Osteoblast (primary cell): ENCODE measurements around the gene RCAN2. TPM values are rescaled to one million over a fixed set of nuclear protein-coding genes. Genes with fewer than 3 reads are reported as not detected.

Source experiments
- DNase-seq: peaks from one replicate; pipeline ENCODE4 v3.0.0; 2011; ENCODE audit warnings: low spot score, mixed read lengths; ENCODE audit not compliant: insufficient read length; ENCODE audit errors: missing footprints
- H2AFZ ChIP-seq: 2 replicates; pipeline ENCODE4 v1.6.0; 2011; ENCODE audit warnings: mild to moderate bottlenecking, low read length
- H3K27ac ChIP-seq: 2 replicates; pipeline ENCODE4 v1.5.1; 2011; ENCODE audit warnings: mild to moderate bottlenecking, low read depth, low read length, moderate library complexity
- H3K27me3 ChIP-seq: 2 replicates; pipeline ENCODE4 v1.6.0; 2012; ENCODE audit warnings: mild to moderate bottlenecking, control low read depth, inconsistent platforms, low read length, moderate library complexity; ENCODE audit not compliant: insufficient read depth
- H3K36me3 ChIP-seq: 2 replicates; pipeline ENCODE4 v1.5.1; 2011; ENCODE audit warnings: mild to moderate bottlenecking, low read length, control low read depth, moderate library complexity; ENCODE audit not compliant: insufficient read depth
- H3K4me1 ChIP-seq: 2 replicates; pipeline ENCODE4 v1.5.1; 2011; ENCODE audit warnings: mild to moderate bottlenecking, low read length, control low read depth, moderate library complexity; ENCODE audit not compliant: insufficient read depth
- H3K4me2 ChIP-seq: 2 replicates; pipeline ENCODE4 v1.6.0; 2011; ENCODE audit warnings: mild to moderate bottlenecking, low read length; ENCODE audit not compliant: insufficient read depth
- H3K4me3 ChIP-seq: fragments of 200-600 bp; sonication (generic); 3 replicates; pipeline ENCODE4 v1.5.1; 2012; ENCODE audit warnings: mild to moderate bottlenecking, low read length, inconsistent platforms; ENCODE audit not compliant: insufficient read depth
- H3K79me2 ChIP-seq: 2 replicates; pipeline ENCODE4 v1.6.0; 2012; ENCODE audit warnings: mild to moderate bottlenecking, low read length, control low read depth, inconsistent platforms; ENCODE audit not compliant: insufficient read depth
- H3K9me3 ChIP-seq: 2 replicates; pipeline ENCODE4 v1.5.1; 2011; ENCODE audit warnings: low read depth, low read length, control low read depth
- H4K20me1 ChIP-seq: 2 replicates; pipeline ENCODE4 v1.6.0; 2012; ENCODE audit warnings: mild to moderate bottlenecking, low read length, control low read depth; ENCODE audit not compliant: insufficient read depth
- total RNA-seq: library from RNA; depleted of rRNA; stranded (reverse); fragments of >200 nt; gene quantifications from 2 replicates; pipeline ENCODE4 v1.2.3, GENCODE V29; 2012
- TF ChIP-seq, protein P1 (sequence below): IDR thresholded peaks from 2 replicates; pipeline ENCODE4 v1.5.1; 2011; ENCODE audit warnings: mild to moderate bottlenecking, low read depth, low read length, moderate library complexity; ENCODE audit errors: extremely low read depth

The RCAN2 gene
- total RNA-seq, 1 donor, result 14.1 TPM

DNA sequence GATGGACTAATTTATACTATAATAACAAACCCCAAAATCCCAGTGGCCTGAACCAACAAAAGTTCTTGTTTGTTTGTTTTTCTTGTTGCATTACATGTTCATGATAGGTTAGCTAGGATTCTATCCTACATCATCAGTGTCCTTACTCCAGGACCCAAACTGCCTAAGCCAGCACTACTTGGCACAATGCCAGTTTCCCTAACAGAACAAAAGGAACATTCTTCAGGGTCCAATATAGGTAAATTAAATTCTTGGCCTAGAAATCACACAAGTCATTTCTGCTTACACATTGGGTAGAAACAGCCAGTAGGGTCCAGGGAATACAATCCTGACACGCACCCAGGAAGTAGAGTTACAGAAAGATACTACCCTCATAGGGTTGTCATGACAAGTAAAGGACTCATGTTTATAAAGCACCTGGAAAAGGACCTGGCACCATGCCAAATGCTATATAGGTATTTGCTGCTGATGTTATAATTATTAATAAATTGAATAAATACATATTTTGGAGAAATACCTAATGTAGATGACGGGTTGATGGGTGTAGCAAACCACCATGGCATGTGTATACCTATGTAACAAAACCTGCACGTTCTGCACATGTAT is 38.8 kb downstream of the RCAN2 start:
- no peaks in the 10 kb centered on the region for H4K20me1 ChIP-seq
- H3K27ac ChIP-seq, result peak overlapping the region; percentile 49
- no peak overlapping the region for H3K4me3 ChIP-seq
- H2AFZ ChIP-seq, result no peak overlapping the region
- H3K79me2 ChIP-seq, result no peaks in the 10 kb centered on the region
- TF ChIP-seq, protein P1, sequence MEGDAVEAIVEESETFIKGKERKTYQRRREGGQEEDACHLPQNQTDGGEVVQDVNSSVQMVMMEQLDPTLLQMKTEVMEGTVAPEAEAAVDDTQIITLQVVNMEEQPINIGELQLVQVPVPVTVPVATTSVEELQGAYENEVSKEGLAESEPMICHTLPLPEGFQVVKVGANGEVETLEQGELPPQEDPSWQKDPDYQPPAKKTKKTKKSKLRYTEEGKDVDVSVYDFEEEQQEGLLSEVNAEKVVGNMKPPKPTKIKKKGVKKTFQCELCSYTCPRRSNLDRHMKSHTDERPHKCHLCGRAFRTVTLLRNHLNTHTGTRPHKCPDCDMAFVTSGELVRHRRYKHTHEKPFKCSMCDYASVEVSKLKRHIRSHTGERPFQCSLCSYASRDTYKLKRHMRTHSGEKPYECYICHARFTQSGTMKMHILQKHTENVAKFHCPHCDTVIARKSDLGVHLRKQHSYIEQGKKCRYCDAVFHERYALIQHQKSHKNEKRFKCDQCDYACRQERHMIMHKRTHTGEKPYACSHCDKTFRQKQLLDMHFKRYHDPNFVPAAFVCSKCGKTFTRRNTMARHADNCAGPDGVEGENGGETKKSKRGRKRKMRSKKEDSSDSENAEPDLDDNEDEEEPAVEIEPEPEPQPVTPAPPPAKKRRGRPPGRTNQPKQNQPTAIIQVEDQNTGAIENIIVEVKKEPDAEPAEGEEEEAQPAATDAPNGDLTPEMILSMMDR, result no peak
- H3K4me1 ChIP-seq, result peaks cover 28% of the 10 kb centered on the region
- no peak overlapping the region for H3K4me2 ChIP-seq
- DNase-seq, result no peak
- H3K36me3 ChIP-seq, result no peaks in the 10 kb centered on the region
- H3K27me3 ChIP-seq, result no peaks in the 10 kb centered on the region
- no peaks in the 10 kb centered on the region for H3K9me3 ChIP-seq

DNA sequence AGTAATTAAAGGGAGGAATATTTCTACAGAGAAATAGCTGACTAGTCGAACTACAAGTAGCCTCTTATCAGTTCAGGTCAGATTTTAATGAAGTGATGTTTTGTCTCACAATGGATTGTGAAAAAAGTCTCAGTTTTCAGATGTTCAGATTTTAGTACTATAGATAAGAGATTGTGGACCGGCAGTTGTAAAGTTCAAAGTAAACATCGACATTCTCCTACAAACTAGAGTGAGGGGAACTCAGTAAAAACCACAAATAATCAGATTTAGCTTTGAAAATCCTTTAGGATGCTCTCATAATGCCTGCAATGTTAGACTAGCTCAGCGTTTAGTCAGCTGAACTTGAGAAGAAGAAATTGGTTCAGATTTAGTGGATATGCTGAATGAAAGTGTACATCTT is 39.9 kb downstream of the RCAN2 start:
- H3K4me1 ChIP-seq, result peaks cover 28% of the 10 kb centered on the region
- H3K4me2 ChIP-seq, result no peak overlapping the region
- no peaks in the 10 kb centered on the region for H3K79me2 ChIP-seq
- no peak overlapping the region for H2AFZ ChIP-seq
- no peaks in the 10 kb centered on the region for H3K27me3 ChIP-seq
- TF ChIP-seq, protein P1, result no peak
- H3K36me3 ChIP-seq, result no peaks in the 10 kb centered on the region
- no peak for DNase-seq
- no peaks in the 10 kb centered on the region for H4K20me1 ChIP-seq
- no peak overlapping the region for H3K4me3 ChIP-seq
- H3K9me3 ChIP-seq, result no peaks in the 10 kb centered on the region
- H3K27ac ChIP-seq, result no peak overlapping the region

DNA sequence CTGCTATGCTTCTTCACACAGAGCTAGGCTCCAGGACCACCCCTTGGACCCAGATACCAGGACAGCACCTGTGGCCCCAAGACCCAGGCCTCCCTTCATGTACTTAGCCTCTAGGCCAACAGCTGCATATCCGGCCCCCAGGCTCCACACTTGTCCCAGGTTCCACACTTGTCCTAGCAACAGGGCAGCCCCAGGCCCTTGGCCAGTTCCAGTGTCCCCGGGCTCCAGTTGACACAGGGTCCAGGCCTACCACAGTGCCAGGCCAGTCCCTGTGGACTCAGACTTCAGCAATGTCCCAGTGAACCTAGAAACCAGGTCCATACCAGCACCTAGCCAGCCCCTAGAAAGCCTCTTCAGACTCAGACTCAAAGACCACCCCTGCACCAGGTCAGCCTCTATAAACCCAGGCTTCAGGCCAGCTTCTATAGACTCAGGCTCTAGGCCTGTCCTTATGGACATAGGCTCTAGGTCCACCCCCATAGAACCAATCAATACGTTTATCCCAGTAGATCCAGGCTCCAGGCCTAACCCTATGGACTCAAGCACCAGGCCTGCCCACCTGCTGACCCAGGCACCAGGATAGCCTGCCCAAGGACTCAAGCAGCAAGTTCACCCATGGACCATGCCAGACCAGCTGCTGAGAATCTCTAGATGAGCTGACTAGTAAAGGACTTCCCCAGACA is 46.3 kb downstream of the RCAN2 start:
- Histone ChIP-seq H3K36me3 (no peaks in the 10 kb centered on the region), H3K27me3 (no peaks in the 10 kb centered on the region)

DNA sequence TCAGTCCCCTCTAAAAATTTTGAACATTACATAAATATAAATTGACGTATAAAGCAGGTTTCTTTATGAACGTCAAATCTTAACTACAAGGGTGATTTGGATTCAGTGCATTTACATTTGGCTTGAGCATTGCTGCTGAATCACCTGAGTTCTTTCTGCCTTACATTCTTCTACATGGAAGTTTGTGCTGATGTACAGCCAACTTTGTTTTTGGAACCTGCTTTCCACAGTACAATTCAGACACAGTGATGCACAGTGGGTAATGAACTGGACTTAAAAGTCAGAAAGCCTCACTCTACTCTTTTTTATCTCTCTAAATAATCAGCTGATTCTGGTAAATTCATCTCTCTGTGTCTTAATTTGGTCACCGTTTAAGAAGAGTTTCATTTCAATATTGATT is 47.6 kb downstream of the RCAN2 start:
- DNase-seq, result no peak
- peaks cover 5% of the 10 kb centered on the region for H3K4me1 ChIP-seq

More for the DNA sequence above, 46.3 kb downstream of the RCAN2 start:
- H3K79me2 ChIP-seq, result no peaks in the 10 kb centered on the region
- no peaks in the 10 kb centered on the region for H3K9me3 ChIP-seq
- no peak overlapping the region for H3K4me2 ChIP-seq
- H2AFZ ChIP-seq, result no peak overlapping the region
- no peak overlapping the region for H3K27ac ChIP-seq
- TF ChIP-seq, protein P1, result no peak
- no peaks in the 10 kb centered on the region for H4K20me1 ChIP-seq
- no peak for DNase-seq
- peaks cover 5% of the 10 kb centered on the region for H3K4me1 ChIP-seq
- H3K4me3 ChIP-seq, result no peak overlapping the region

More for the DNA sequence above, 47.6 kb downstream of the RCAN2 start:
- Histone ChIP-seq H3K27ac (no peak overlapping the region), H3K4me3 (no peak overlapping the region), H3K4me2 (no peak overlapping the region), H3K36me3 (no peaks in the 10 kb centered on the region), H3K79me2 (no peaks in the 10 kb centered on the region), H3K9me3 (no peaks in the 10 kb centered on the region), H2AFZ (no peak overlapping the region), H4K20me1 (no peaks in the 10 kb centered on the region), H3K27me3 (no peaks in the 10 kb centered on the region)
- TF ChIP-seq, protein P1, result no peak
